Fibroblast of the aortic adventitia (primary cell): Measurements from ENCODE around the gene CDH23. TPM values are rescaled to one million over a fixed set of nuclear protein-coding genes. Genes with fewer than 3 reads are reported as not detected.

ENCODE experiments used
- DNase-seq: peaks from one replicate; pipeline ENCODE4 v3.0.0-alpha.2; 2010; ENCODE audit warnings: low read depth
- H3K4me3 ChIP-seq: 2 replicates; pipeline ENCODE4 v1.5.1; 2011; ENCODE audit warnings: low read depth, mild to moderate bottlenecking, control low read depth, low read length, moderate library complexity
- CTCF ChIP-seq: IDR thresholded peaks from 2 replicates; pipeline ENCODE4 v1.5.1; 2011; ENCODE audit warnings: mild to moderate bottlenecking, low read length, control low read depth, inconsistent platforms; ENCODE audit not compliant: insufficient read depth
- total RNA-seq: library from RNA; depleted of rRNA; stranded (reverse); fragments of >200 nt; gene quantifications from 2 replicates; pipeline ENCODE4 v1.2.3, GENCODE V29; 2012; ENCODE audit warnings: low replicate concordance

The CDH23 gene
- total RNA-seq, 1 donor = 0.27 TPM

GRCh38 chr10:71719464-71720201 lies 322.9 kb downstream of the CDH23 start, which contains the start of gene C10orf105:
Gene C10orf105, minus strand, starts transcription at chr10:71719778. Its CDS starts 3,441 bp downstream, at chr10:71716337.
- no peak for DNase-seq
- no peak within 1 kb of the TSS for H3K4me3 ChIP-seq
- TF ChIP-seq CTCF = no peak

- TF ChIP-seq CTCF = no peak
- no peak overlapping the region for H3K4me3 ChIP-seq
Observed at GRCh38 chr10:71720288-71720687, 323.6 kb downstream of the CDH23 start.

GRCh38 chr10:71721313-71721712 lies 324.6 kb downstream of the CDH23 start:
- no peak for TF ChIP-seq CTCF
- no peak for DNase-seq
- H3K4me3 ChIP-seq = no peak overlapping the region

More at GRCh38 chr10:71720288-71720687, 323.6 kb downstream of the CDH23 start:
- no peak for DNase-seq

GRCh38 chr10:71722849-71723248 lies 326.1 kb downstream of the CDH23 start:
- H3K4me3 ChIP-seq = no peak overlapping the region
- TF ChIP-seq CTCF = no peak
- no peak for DNase-seq

GRCh38 chr10:71723311-71723710 lies 326.6 kb downstream of the CDH23 start:
- no peak for DNase-seq
- H3K4me3 ChIP-seq = no peak overlapping the region
- TF ChIP-seq CTCF = no peak

GRCh38 chr10:71724539-71724938 lies 327.8 kb downstream of the CDH23 start:
- no peak overlapping the region for H3K4me3 ChIP-seq
- DNase-seq = no peak
- TF ChIP-seq CTCF = no peak

GRCh38 chr10:71725249-71725648 lies 328.5 kb downstream of the CDH23 start:
- H3K4me3 ChIP-seq = no peak overlapping the region
- no peak for DNase-seq
- TF ChIP-seq CTCF = no peak
